HG03571 (cell line): ENCODE data around the gene CEP290.
"Not testable (repeated sequence)": the region's sequence is repeated elsewhere in the genome, so short reads cannot be mapped to it uniquely, and the experiment has no call there.

Experiments used
- ATAC-seq: cut with Tn5 transposase; IDR thresholded peaks from one replicate; pipeline ENCODE4 v1.9.1; 2021; ENCODE audit not compliant: unreplicated experiment

Gene CEP290

DNA sequence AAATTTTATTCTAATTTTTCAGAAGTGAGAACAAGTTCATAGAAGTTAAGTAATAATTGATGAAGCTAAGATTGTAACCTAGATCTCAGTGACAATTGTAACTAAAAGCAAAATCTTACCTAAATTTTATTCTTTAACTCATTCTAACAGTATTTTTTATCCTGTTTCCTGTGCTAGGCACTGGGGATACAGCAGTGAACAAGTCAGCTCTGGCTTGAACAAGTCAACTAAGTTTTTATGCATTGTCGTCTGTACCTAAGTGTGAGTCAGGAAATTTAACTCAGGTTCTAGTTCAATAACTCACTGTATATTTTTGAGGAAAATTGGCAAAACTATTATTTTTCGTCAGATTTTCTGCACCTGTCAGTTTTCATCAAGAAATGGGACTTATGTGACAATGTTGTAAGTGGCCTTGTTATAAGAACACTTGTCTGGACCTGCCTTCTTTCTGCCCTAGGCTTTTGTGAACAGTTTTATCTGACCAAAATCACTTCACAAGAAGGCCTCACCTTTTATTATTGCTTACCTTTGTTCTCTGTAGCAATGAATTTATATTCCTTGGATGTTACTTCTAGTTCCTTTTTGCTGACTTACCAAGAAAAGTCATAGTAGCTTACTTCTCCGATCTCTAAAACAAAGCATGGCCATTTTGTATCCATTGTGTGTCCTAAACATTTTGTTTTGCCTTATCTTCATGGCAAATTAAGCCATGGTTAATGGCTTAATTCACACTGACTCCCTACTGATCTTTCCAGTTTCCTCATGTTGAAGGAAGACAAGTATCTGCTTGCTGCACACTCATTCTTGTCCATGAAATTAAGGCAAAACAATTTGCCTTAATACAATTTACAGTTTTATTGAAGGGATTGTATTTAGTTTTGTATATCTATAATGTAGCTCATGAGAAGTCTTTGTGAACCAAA lies 2.9 kb upstream of the CEP290 start:
- ATAC-seq: no peak

DNA sequence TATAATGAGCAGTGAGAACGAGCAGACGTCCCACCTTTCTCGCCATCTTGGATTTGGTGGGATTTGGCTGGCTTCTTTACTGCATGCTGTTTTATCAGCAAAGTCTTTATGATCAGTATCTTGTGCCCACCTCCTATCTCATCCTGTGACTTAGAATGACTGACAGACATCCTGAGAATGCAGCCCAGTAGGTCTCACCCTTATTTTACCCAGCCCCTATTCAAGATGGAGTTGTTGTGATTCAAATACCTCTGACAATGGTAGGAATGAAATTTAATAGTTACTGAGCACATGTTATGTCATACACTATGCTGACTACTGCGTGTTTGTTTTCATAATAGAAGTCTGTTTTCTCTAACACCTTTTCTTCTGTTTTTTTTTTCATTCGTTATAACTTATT lies 2.1 kb upstream of the CEP290 start:
- ATAC-seq: no peak

GRCh38 chr12:88142610-88142991 lies 713 bp upstream of the CEP290 start:
- peak; percentile 1 for ATAC-seq

DNA sequence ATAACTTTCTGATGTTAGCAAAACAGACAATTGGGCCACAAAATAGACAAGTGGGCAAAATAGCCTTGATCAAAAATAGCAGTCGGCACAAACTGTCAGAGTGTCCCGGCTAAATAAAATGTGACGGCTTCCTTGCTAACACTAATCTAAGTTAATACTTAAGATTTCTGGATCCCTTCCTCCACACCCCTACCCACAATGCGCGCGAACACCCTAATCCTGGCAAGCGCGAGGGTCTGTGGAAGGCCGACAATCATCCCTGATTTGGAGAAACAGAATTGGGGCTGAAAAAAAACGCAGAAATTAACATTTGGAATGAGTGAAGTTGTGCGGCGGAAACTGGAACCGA lies 489 bp downstream of the CEP290 start:
- peak; percentile 0 for ATAC-seq

- not testable (repeated sequence) for ATAC-seq
Observed at GRCh38 chr12:88139711-88140110, 2.2 kb downstream of the CEP290 start.

DNA sequence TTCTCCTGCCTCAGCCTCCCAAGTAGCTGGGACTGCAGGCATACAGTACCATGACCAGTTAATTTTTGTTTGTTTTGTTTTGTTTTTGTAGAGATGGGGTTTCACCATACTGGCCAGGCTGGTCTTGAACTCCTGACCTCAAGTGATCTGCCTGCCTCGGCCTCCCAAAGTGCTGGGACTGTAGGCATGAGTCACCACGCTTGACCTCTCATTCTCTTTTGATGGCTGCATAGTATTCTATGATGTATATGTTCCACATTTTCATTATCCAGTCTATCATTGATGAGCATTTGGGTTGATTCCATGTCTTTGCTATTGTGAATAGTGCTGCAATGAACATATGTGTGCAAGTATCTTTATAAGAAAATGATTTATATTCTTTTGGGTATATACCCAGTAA lies 8.7 kb downstream of the CEP290 start:
- ATAC-seq: not testable (repeated sequence)

- no peak for ATAC-seq
Observed at GRCh38 chr12:88132392-88132791, 9.5 kb downstream of the CEP290 start.

DNA sequence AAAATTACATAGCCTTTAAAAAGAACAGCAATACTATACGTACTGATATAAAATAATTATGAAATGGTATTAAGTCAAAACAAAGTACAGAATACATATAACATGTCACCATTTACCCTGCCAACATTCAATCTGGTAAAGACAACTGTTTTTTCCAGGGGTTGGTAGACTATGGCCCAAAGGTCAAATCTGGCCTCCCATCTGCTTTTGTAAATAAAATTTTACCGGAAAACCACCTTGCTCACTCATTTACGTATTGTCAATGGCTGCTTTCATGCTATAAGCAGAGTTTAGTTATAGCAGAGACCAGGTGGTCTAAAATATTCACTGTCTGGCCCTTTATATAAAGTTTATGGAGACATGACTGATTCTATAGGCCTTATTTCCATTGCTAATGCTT lies 14.0 kb downstream of the CEP290 start:
- no peak for ATAC-seq

GRCh38 chr12:88127099-88127498 lies 14.8 kb downstream of the CEP290 start:
- ATAC-seq: no peak

- ATAC-seq: no peak
Observed at GRCh38 chr12:88122666-88123065, 19.2 kb downstream of the CEP290 start.

GRCh38 chr12:88113871-88114270 lies 28.0 kb downstream of the CEP290 start:
- no peak for ATAC-seq

DNA sequence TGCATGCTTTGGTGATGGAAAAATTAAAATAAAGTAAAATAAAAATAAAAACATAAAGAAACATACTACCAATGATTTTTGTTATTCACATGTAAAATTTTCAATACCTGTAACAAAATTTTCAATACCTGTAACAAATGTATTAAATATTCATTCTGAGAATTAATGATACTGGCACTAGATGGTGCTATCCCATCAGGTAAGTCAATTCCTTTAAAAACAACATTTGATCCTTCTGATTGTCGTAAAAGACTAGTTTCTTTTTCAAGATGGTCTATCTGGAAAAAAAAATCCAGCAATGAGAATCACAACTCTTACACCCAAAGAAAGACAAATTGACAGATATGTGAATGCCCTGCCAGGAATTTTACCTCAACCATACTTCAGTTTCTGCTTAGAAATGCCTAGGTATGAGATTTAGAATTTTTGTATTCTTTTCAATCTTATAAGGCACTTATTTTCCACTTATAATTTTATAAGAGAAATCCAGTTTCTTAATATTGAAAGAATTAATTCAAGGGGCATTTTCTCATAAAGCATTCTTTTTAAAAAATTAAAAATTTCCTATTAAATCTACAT lies 30.7 kb downstream of the CEP290 start:
- ATAC-seq: no peak

DNA sequence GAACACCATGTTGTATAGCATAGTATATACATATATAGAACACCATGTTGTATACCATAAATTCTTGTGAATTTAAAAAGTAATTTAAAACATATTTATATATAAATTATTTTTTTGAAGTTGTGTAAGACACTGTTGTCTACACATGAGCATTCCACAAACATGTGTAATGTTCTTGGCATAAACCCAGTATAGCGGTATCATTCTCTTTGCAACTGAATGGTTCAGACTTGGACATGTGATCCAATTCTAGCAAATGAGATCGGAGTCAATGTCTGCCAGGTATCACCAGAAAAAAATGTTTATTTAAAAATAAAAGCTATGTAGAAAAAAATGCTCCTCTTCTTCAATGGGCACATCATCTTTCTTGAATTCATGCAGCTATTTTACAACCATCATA lies 33.9 kb downstream of the CEP290 start:
- ATAC-seq: no peak

DNA sequence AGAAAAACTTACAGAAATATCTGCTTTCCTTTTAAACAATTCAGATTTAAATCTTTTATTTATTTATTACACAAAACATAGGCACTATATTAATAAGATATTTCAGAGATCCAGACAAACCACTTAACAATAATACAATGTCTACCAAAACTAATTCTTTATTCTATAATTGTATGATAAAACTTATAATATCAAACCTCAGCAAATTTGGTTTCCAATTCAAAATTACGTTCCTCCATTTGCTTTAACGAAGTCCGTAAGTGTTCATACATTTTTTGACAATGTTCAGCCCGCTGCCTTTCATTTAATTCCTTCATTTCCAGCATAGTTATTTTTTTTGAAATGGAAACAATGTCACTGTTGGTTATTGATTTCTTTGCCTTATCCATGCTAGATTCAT lies 48.3 kb downstream of the CEP290 start:
- ATAC-seq: no peak

DNA sequence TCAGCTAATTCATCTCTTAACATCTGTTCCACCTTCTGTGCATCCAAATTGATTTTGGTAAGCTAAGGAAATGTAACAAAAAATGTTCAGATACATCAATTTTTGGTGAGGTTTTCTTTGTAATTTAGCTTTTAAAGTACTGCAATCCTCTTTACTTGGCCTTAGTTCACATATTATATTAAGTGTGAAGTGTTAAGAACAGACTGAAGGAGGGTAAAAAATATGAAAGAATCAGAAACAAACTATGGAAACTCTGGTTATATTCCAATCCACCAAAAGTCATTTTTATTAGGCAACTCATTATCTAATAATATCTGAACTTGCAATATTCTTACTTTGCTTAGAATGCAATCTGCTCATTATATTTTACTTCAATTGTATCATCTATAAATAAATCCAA lies 49.1 kb downstream of the CEP290 start:
- no peak for ATAC-seq

- no peak for ATAC-seq
Observed at GRCh38 chr12:88084210-88084609, 57.7 kb downstream of the CEP290 start.

- ATAC-seq: no peak
Observed at GRCh38 chr12:88083634-88084033, 58.3 kb downstream of the CEP290 start.

DNA sequence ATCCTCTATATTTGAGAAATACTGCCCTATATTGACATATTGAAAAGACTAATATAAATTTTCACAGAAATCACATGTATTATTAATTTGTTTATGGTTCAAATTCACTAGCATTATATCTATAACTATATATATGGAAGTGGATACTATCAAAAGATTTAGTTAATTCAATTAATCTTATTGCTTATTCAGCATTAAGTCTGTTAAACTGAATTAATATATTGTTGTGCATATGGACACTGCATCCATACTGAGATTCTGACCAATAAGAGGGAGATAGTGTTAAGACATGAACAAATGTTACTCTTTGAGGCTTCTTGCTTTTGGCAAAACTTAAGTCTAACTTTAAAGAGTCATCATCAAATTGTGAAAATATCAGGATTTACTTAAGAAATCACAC lies 60.6 kb downstream of the CEP290 start:
- ATAC-seq: no peak

GRCh38 chr12:88067301-88067700 lies 74.6 kb downstream of the CEP290 start:
- ATAC-seq: no peak

GRCh38 chr12:88063375-88063774 lies 78.5 kb downstream of the CEP290 start:
- ATAC-seq: peak; percentile 89

GRCh38 chr12:88062474-88062873 lies 79.4 kb downstream of the CEP290 start:
- ATAC-seq: peak; percentile 66

- ATAC-seq: no peak
Observed at GRCh38 chr12:88058719-88059077, 83.2 kb downstream of the CEP290 start.
